CD4-positive, alpha-beta T cell (primary cell): ENCODE data around the gene CHMP2B. TPM values are rescaled to one million over a fixed set of nuclear protein-coding genes. Genes with fewer than 3 reads are reported as not detected.

Experiments used
- ATAC-seq: fragments of 200-7000 bp; cut with Tn5 transposase; one replicate; pipeline ENCODE4 v1.10.0; 2022; ENCODE audit warnings: mild to moderate bottlenecking; ENCODE audit not compliant: poor library complexity
- CTCF ChIA-PET: fragments of 350-600 bp; sonication (Branson Sonifier 250); formaldehyde crosslinking; loops from one replicate; lab custom pipeline; 2021; ENCODE audit warnings: antibody characterized with exemption, inconsistent platforms; lab: Charles Lee
- POLR2A ChIA-PET: fragments of 350-600 bp; sonication (Branson Sonifier 250); formaldehyde crosslinking; loops from one replicate; lab custom pipeline; 2021; ENCODE audit warnings: antibody characterized with exemption, inconsistent platforms; lab: Charles Lee
- DNase-seq, 14 experiments: peaks; one replicate each; pipeline ENCODE4 v3.0.0-alpha.2; 2013 to 2020; ENCODE audit warnings: mixed read lengths in 2 of 14
- H3K27ac ChIP-seq, 2 donors: one replicate each; pipeline versions ENCODE4 v1.5.1 to v1.7.0; 2013; ENCODE audit warnings: low read length in 2 of 2, low read depth in 1 of 2, mild to moderate bottlenecking in 1 of 2
- H3K27me3 ChIP-seq, 2 experiments: 1 replicate in 1 of 2; 2 replicates in 1 of 2; pipeline versions ENCODE4 v1.6.1 to v1.7.0; 2013; ENCODE audit warnings: low read length in 2 of 2, control low read depth in 1 of 2, mild to moderate bottlenecking in 1 of 2, moderate library complexity in 1 of 2; ENCODE audit not compliant: insufficient read depth in 2 of 2, control insufficient read depth in 1 of 2
- H3K36me3 ChIP-seq: one replicate; pipeline ENCODE4 v1.6.1; 2013; ENCODE audit warnings: low read length, control low read depth; ENCODE audit not compliant: insufficient read depth
- H3K4me1 ChIP-seq: one replicate; pipeline ENCODE4 v1.6.1; 2013; ENCODE audit warnings: low read length, control low read depth; ENCODE audit not compliant: insufficient read depth
- H3K4me3 ChIP-seq: one replicate; pipeline ENCODE4 v1.5.1; 2013; ENCODE audit warnings: mild to moderate bottlenecking, low read length, moderate library complexity
- H3K9me3 ChIP-seq, 2 experiments: 1 replicate in 1 of 2; 2 replicates in 1 of 2; pipeline versions ENCODE4 v1.6.1 to v1.7.0; 2013; ENCODE audit warnings: low read length in 2 of 2, mild to moderate bottlenecking in 2 of 2, control low read depth in 1 of 2, moderate library complexity in 1 of 2; ENCODE audit not compliant: control insufficient read depth in 1 of 2, insufficient read depth in 1 of 2
- H3K27ac Mint-ChIP-seq: one replicate; pipeline ENCODE4 v1.8.0; 2020; ENCODE audit warnings: mixed read lengths
- H3K27me3 Mint-ChIP-seq: one replicate; pipeline ENCODE4 v1.8.0; 2021; ENCODE audit warnings: mixed read lengths
- H3K36me3 Mint-ChIP-seq: one replicate; pipeline ENCODE4 v1.8.0; 2021; ENCODE audit warnings: low read depth, mixed read lengths
- H3K4me1 Mint-ChIP-seq: one replicate; pipeline ENCODE4 v1.8.0; 2021; ENCODE audit warnings: low read depth, mixed read lengths
- H3K4me3 Mint-ChIP-seq: one replicate; pipeline ENCODE4 v1.8.0; 2020; ENCODE audit warnings: mild to moderate bottlenecking, mixed read lengths
- H3K9me3 Mint-ChIP-seq: one replicate; pipeline ENCODE4 v1.8.0; 2020; ENCODE audit warnings: mixed read lengths
- CTCF ChIP-seq: fragments of 200-600 bp; IDR thresholded peaks from one replicate; pipeline ENCODE4 v1.8.0; 2022; ENCODE audit warnings: antibody characterized with exemption, mild to moderate bottlenecking
- intact Hi-C, 2 experiments: fragments of 100-400 bp; cut with DNase I in 1 of 2; cut with micrococcal nuclease in 1 of 2; formaldehyde crosslinking; loops; one replicate each; pipeline versions ENCODE4 v1.15.1 to v1.9.0; 2023 to 2025; cut with DNase I, micrococcal nuclease
- total RNA-seq, 174 experiments: library from RNA in 2 of 174; stranded (reverse) in 2 of 174; gene quantifications; one replicate each; pipeline ENCODE4 v1.2.3 and lab custom pipeline; 2021 to 2026

Gene CHMP2B
- total RNA-seq, 2 experiments from 2014 or later: 24.7 to 31.5 TPM

- H3K27ac ChIP-seq: no peak overlapping the region
- no peaks in the 10 kb centered on the region for H3K4me1 Mint-ChIP-seq
- POLR2A ChIA-PET: no interaction called here
- H3K36me3 ChIP-seq: no peaks in the 10 kb centered on the region
- H3K9me3 Mint-ChIP-seq: no peaks in the 10 kb centered on the region
- CTCF ChIA-PET: no interaction called here
- no peak overlapping the region for H3K4me3 ChIP-seq
- intact Hi-C loops: no loop called here
- no peak for TF ChIP-seq CTCF
- no peaks in the 10 kb centered on the region for H3K36me3 Mint-ChIP-seq
- DNase-seq (no peak), ATAC-seq (no peak)
- no peak overlapping the region for H3K4me3 Mint-ChIP-seq
- H3K27ac Mint-ChIP-seq: no peak overlapping the region
- no peaks in the 10 kb centered on the region for H3K27me3 ChIP-seq
- no peaks in the 10 kb centered on the region for H3K9me3 ChIP-seq
- peaks cover 30% of the 10 kb centered on the region for H3K27me3 Mint-ChIP-seq
- H3K4me1 ChIP-seq: no peaks in the 10 kb centered on the region
These were observed 45.1 kb upstream of the CHMP2B start for GRCh38 chr3:87182023-87182422.

GRCh38 chr3:87186608-87187159, 40.4 kb upstream of the CHMP2B start:
- H3K9me3 Mint-ChIP-seq: no peaks in the 10 kb centered on the region
- CTCF ChIA-PET: no interaction called here
- no peak for TF ChIP-seq CTCF

GRCh38 chr3:87191175-87191574, 35.9 kb upstream of the CHMP2B start:
- intact Hi-C loops: no loop called here
- no peaks in the 10 kb centered on the region for H3K27me3 ChIP-seq
- H3K27ac Mint-ChIP-seq: no peak overlapping the region
- no peak overlapping the region for H3K4me3 ChIP-seq
- ChIA-PET POLR2A (no interaction called here), CTCF (interaction anchor here (1.2 kb wide), 1 partner anchor 12 kb away, joined by 3 read pairs; no protein-coding TSS in a partner anchor)
- H3K9me3 Mint-ChIP-seq: peaks cover 3% of the 10 kb centered on the region
- no peak overlapping the region for H3K4me3 Mint-ChIP-seq
- H3K36me3 Mint-ChIP-seq: no peaks in the 10 kb centered on the region
- H3K4me1 ChIP-seq: no peaks in the 10 kb centered on the region
- no peak overlapping the region for H3K27ac ChIP-seq
- H3K9me3 ChIP-seq: peaks cover 0 to 7% of the 10 kb centered on the region in 2 experiments
- DNase-seq (no peak), ATAC-seq (no peak)
- TF ChIP-seq CTCF: no peak
- H3K4me1 Mint-ChIP-seq: no peaks in the 10 kb centered on the region
- no peaks in the 10 kb centered on the region for H3K36me3 ChIP-seq
- H3K27me3 Mint-ChIP-seq: peaks cover 23% of the 10 kb centered on the region

More at GRCh38 chr3:87186608-87187159, 40.4 kb upstream of the CHMP2B start:
- no peak overlapping the region for H3K4me3 Mint-ChIP-seq
- Histone ChIP-seq H3K9me3 (no peaks in the 10 kb centered on the region), H3K4me3 (no peak overlapping the region), H3K27me3 (no peaks in the 10 kb centered on the region), H3K36me3 (no peaks in the 10 kb centered on the region), H3K4me1 (no peaks in the 10 kb centered on the region), H3K27ac (no peak overlapping the region)
- H3K27ac Mint-ChIP-seq: no peak overlapping the region
- DNase-seq (no peak), ATAC-seq (no peak)
- peaks cover 21% of the 10 kb centered on the region for H3K27me3 Mint-ChIP-seq
- POLR2A ChIA-PET: interaction anchor here (0.7 kb wide), 1 partner anchor 19 kb away, joined by 3 read pairs; no protein-coding TSS in a partner anchor
- no peaks in the 10 kb centered on the region for H3K36me3 Mint-ChIP-seq
- intact Hi-C loops: no loop called here
- H3K4me1 Mint-ChIP-seq: no peaks in the 10 kb centered on the region
